Measurements from ENCODE around the gene LPP.

Gene LPP

GRCh38 chr3:188157407-188157806, 3.5 kb downstream of the LPP start:
- H3K4me1 ChIP-seq (ENCODE audit: control insufficient read depth, insufficient read depth, low read length) = peaks cover 18% of the 10 kb centered on the region
- H3K4me3 ChIP-seq (ENCODE audit: low read length) = no peak overlapping the region
- no peak overlapping the region for H3K9ac ChIP-seq (ENCODE audit: low read length)
- H3K9me3 ChIP-seq (ENCODE audit: control insufficient read depth, low read length) = no peaks in the 10 kb centered on the region
- peaks cover 3% of the 10 kb centered on the region for H3K36me3 ChIP-seq (ENCODE audit: control insufficient read depth, insufficient read depth, low read length, severe bottlenecking)
- no peak for DNase-seq (ENCODE audit: low read depth)
- no peaks in the 10 kb centered on the region for H3K27me3 ChIP-seq (replicated peaks; ENCODE audit: control insufficient read depth, insufficient read depth, low read length)

GRCh38 chr3:188157971-188158370, 4.0 kb downstream of the LPP start:
- Histone ChIP-seq H3K36me3 (ENCODE audit: control insufficient read depth, insufficient read depth, low read length, severe bottlenecking) (peaks cover 7% of the 10 kb centered on the region), H3K4me3 (ENCODE audit: low read length) (no peak overlapping the region), H3K4me1 (ENCODE audit: control insufficient read depth, insufficient read depth, low read length) (peaks cover 12% of the 10 kb centered on the region), H3K27me3 (replicated peaks; ENCODE audit: control insufficient read depth, insufficient read depth, low read length) (no peaks in the 10 kb centered on the region), H3K9ac (ENCODE audit: low read length) (no peak overlapping the region), H3K9me3 (ENCODE audit: control insufficient read depth, low read length) (no peaks in the 10 kb centered on the region)
- DNase-seq (ENCODE audit: low read depth) = no peak

- no peak for DNase-seq (ENCODE audit: low read depth)
- Histone ChIP-seq H3K9me3 (ENCODE audit: control insufficient read depth, low read length) (no peaks in the 10 kb centered on the region), H3K9ac (ENCODE audit: low read length) (no peak overlapping the region), H3K4me3 (ENCODE audit: low read length) (no peak overlapping the region), H3K36me3 (ENCODE audit: control insufficient read depth, insufficient read depth, low read length, severe bottlenecking) (peaks cover 10% of the 10 kb centered on the region), H3K27me3 (replicated peaks; ENCODE audit: control insufficient read depth, insufficient read depth, low read length) (no peaks in the 10 kb centered on the region), H3K4me1 (ENCODE audit: control insufficient read depth, insufficient read depth, low read length) (peaks cover 10% of the 10 kb centered on the region)
These were observed 4.9 kb downstream of the LPP start for GRCh38 chr3:188158731-188159310.

- DNase-seq (ENCODE audit: low read depth) = no peak
- Histone ChIP-seq H3K36me3 (ENCODE audit: control insufficient read depth, insufficient read depth, low read length, severe bottlenecking) (peaks cover 10% of the 10 kb centered on the region), H3K4me3 (ENCODE audit: low read length) (no peak overlapping the region), H3K9me3 (ENCODE audit: control insufficient read depth, low read length) (no peaks in the 10 kb centered on the region), H3K27me3 (replicated peaks; ENCODE audit: control insufficient read depth, insufficient read depth, low read length) (no peaks in the 10 kb centered on the region), H3K4me1 (ENCODE audit: control insufficient read depth, insufficient read depth, low read length) (peaks cover 13% of the 10 kb centered on the region), H3K9ac (ENCODE audit: low read length) (no peak overlapping the region)
These were observed 6.8 kb downstream of the LPP start for GRCh38 chr3:188160751-188161150.

- H3K4me3 ChIP-seq (ENCODE audit: low read length) = no peak overlapping the region
- no peak overlapping the region for H3K9ac ChIP-seq (ENCODE audit: low read length)
- peaks cover 10% of the 10 kb centered on the region for H3K36me3 ChIP-seq (ENCODE audit: control insufficient read depth, insufficient read depth, low read length, severe bottlenecking)
- H3K27me3 ChIP-seq (replicated peaks; ENCODE audit: control insufficient read depth, insufficient read depth, low read length) = no peaks in the 10 kb centered on the region
- no peak for DNase-seq (ENCODE audit: low read depth)
- peaks cover 13% of the 10 kb centered on the region for H3K4me1 ChIP-seq (ENCODE audit: control insufficient read depth, insufficient read depth, low read length)
- no peaks in the 10 kb centered on the region for H3K9me3 ChIP-seq (ENCODE audit: control insufficient read depth, low read length)
These were observed 10.3 kb downstream of the LPP start for GRCh38 chr3:188164248-188164687.

- H3K9ac ChIP-seq (ENCODE audit: low read length) = no peak overlapping the region
- DNase-seq (ENCODE audit: low read depth) = no peak
- H3K36me3 ChIP-seq (ENCODE audit: control insufficient read depth, insufficient read depth, low read length, severe bottlenecking) = peaks cover 10% of the 10 kb centered on the region
- peaks cover 9% of the 10 kb centered on the region for H3K4me1 ChIP-seq (ENCODE audit: control insufficient read depth, insufficient read depth, low read length)
- no peaks in the 10 kb centered on the region for H3K9me3 ChIP-seq (ENCODE audit: control insufficient read depth, low read length)
- no peak overlapping the region for H3K4me3 ChIP-seq (ENCODE audit: low read length)
- H3K27me3 ChIP-seq (replicated peaks; ENCODE audit: control insufficient read depth, insufficient read depth, low read length) = no peaks in the 10 kb centered on the region
These were observed 11.6 kb downstream of the LPP start for GRCh38 chr3:188165596-188165995.

- Histone ChIP-seq H3K9ac (ENCODE audit: low read length) (no peak overlapping the region), H3K36me3 (ENCODE audit: control insufficient read depth, insufficient read depth, low read length, severe bottlenecking) (peaks cover 10% of the 10 kb centered on the region), H3K4me1 (ENCODE audit: control insufficient read depth, insufficient read depth, low read length) (peaks cover 14% of the 10 kb centered on the region), H3K9me3 (ENCODE audit: control insufficient read depth, low read length) (no peaks in the 10 kb centered on the region), H3K27me3 (replicated peaks; ENCODE audit: control insufficient read depth, insufficient read depth, low read length) (no peaks in the 10 kb centered on the region), H3K4me3 (ENCODE audit: low read length) (no peak overlapping the region)
- no peak for DNase-seq (ENCODE audit: low read depth)
These were observed 12.5 kb downstream of the LPP start for GRCh38 chr3:188166441-188166840.

- Histone ChIP-seq H3K4me1 (ENCODE audit: control insufficient read depth, insufficient read depth, low read length) (peaks cover 14% of the 10 kb centered on the region), H3K4me3 (ENCODE audit: low read length) (no peak overlapping the region), H3K27me3 (replicated peaks; ENCODE audit: control insufficient read depth, insufficient read depth, low read length) (no peaks in the 10 kb centered on the region), H3K9ac (ENCODE audit: low read length) (no peak overlapping the region), H3K36me3 (ENCODE audit: control insufficient read depth, insufficient read depth, low read length, severe bottlenecking) (peaks cover 1% of the 10 kb centered on the region), H3K9me3 (ENCODE audit: control insufficient read depth, low read length) (no peaks in the 10 kb centered on the region)
- no peak for DNase-seq (ENCODE audit: low read depth)
These were observed 14.2 kb downstream of the LPP start for GRCh38 chr3:188168186-188168585.

GRCh38 chr3:188168648-188169047, 14.7 kb downstream of the LPP start:
- Histone ChIP-seq H3K9me3 (ENCODE audit: control insufficient read depth, low read length) (no peaks in the 10 kb centered on the region), H3K36me3 (ENCODE audit: control insufficient read depth, insufficient read depth, low read length, severe bottlenecking) (no peaks in the 10 kb centered on the region), H3K27me3 (replicated peaks; ENCODE audit: control insufficient read depth, insufficient read depth, low read length) (no peaks in the 10 kb centered on the region), H3K4me3 (ENCODE audit: low read length) (no peak overlapping the region), H3K4me1 (ENCODE audit: control insufficient read depth, insufficient read depth, low read length) (peaks cover 14% of the 10 kb centered on the region), H3K9ac (ENCODE audit: low read length) (no peak overlapping the region)
- DNase-seq (ENCODE audit: low read depth) = no peak

- no peak for DNase-seq (ENCODE audit: low read depth)
These were observed 16.0 kb downstream of the LPP start for GRCh38 chr3:188169830-188170455.

GRCh38 chr3:188170461-188171459, 16.8 kb downstream of the LPP start:
- Histone ChIP-seq H3K27me3 (replicated peaks; ENCODE audit: control insufficient read depth, insufficient read depth, low read length) (no peaks in the 10 kb centered on the region), H3K9me3 (ENCODE audit: control insufficient read depth, low read length) (no peaks in the 10 kb centered on the region), H3K4me1 (ENCODE audit: control insufficient read depth, insufficient read depth, low read length) (peaks cover 5% of the 10 kb centered on the region), H3K4me3 (ENCODE audit: low read length) (no peak overlapping the region), H3K36me3 (ENCODE audit: control insufficient read depth, insufficient read depth, low read length, severe bottlenecking) (no peaks in the 10 kb centered on the region), H3K9ac (ENCODE audit: low read length) (no peak overlapping the region)
- no peak for DNase-seq (ENCODE audit: low read depth)

More at GRCh38 chr3:188169830-188170455, 16.0 kb downstream of the LPP start:
- Histone ChIP-seq H3K9me3 (ENCODE audit: control insufficient read depth, low read length) (no peaks in the 10 kb centered on the region), H3K9ac (ENCODE audit: low read length) (no peak overlapping the region), H3K36me3 (ENCODE audit: control insufficient read depth, insufficient read depth, low read length, severe bottlenecking) (no peaks in the 10 kb centered on the region), H3K4me1 (ENCODE audit: control insufficient read depth, insufficient read depth, low read length) (peaks cover 10% of the 10 kb centered on the region), H3K27me3 (replicated peaks; ENCODE audit: control insufficient read depth, insufficient read depth, low read length) (no peaks in the 10 kb centered on the region), H3K4me3 (ENCODE audit: low read length) (no peak overlapping the region)
